H9 (cell line): ENCODE results near the gene CCDC102A. TPM values are rescaled to one million over a fixed set of nuclear protein-coding genes. Genes with fewer than 3 reads are reported as not detected.

Source experiments
- DNase-seq: peaks from one replicate; pipeline ENCODE4 v3.0.0-alpha.2; 2017
- H2AFZ ChIP-seq: one replicate; pipeline ENCODE4 v1.6.1; 2013; ENCODE audit warnings: mild to moderate bottlenecking, low read length, control low read depth, moderate library complexity
- H2AK5ac ChIP-seq: 2 replicates; pipeline ENCODE4 v1.6.1; 2013; ENCODE audit warnings: low read length, control low read depth, mixed read lengths; ENCODE audit not compliant: insufficient read length
- H2BK120ac ChIP-seq: one replicate; pipeline ENCODE4 v1.6.1; 2013; ENCODE audit warnings: low read depth, mild to moderate bottlenecking, low read length, control low read depth, inconsistent platforms; ENCODE audit not compliant: poor library complexity, severe bottlenecking
- H2BK12ac ChIP-seq: 2 replicates; pipeline ENCODE4 v1.6.1; 2013; ENCODE audit warnings: low read length, control low read depth, mixed read lengths, low read depth; ENCODE audit not compliant: insufficient read length
- H2BK15ac ChIP-seq: 2 replicates; pipeline ENCODE4 v1.6.1; 2013; ENCODE audit warnings: low read depth, low read length, control low read depth
- H2BK20ac ChIP-seq: one replicate; pipeline ENCODE4 v1.6.1; 2013; ENCODE audit warnings: low read depth, mild to moderate bottlenecking, low read length, control low read depth, inconsistent platforms; ENCODE audit not compliant: poor library complexity, severe bottlenecking
- H2BK5ac ChIP-seq: 2 replicates; pipeline ENCODE4 v1.6.1; 2013; ENCODE audit warnings: low read length, control low read depth, mixed read lengths; ENCODE audit not compliant: insufficient read length
- H3K14ac ChIP-seq: 2 replicates; pipeline ENCODE4 v1.6.1; 2013; ENCODE audit warnings: low read length, control low read depth; ENCODE audit not compliant: insufficient read depth
- H3K18ac ChIP-seq: 2 replicates; pipeline ENCODE4 v1.6.1; 2013; ENCODE audit warnings: low read depth, mild to moderate bottlenecking, mixed read lengths, low read length, control low read depth; ENCODE audit not compliant: insufficient read length
- H3K23ac ChIP-seq: 2 replicates; pipeline ENCODE4 v1.6.1; 2013; ENCODE audit warnings: low read length, control low read depth, mixed read lengths, low read depth; ENCODE audit not compliant: insufficient read length
- H3K23me2 ChIP-seq: 2 replicates; pipeline ENCODE4 v1.6.1; 2013; ENCODE audit warnings: low read depth, mild to moderate bottlenecking, mixed read lengths, low read length, control low read depth; ENCODE audit not compliant: insufficient read length, poor library complexity, severe bottlenecking
- H3K27ac ChIP-seq: 2 replicates; pipeline ENCODE4 v1.5.1; 2013; ENCODE audit warnings: low read length, control low read depth, mixed read lengths, low read depth; ENCODE audit not compliant: insufficient read length
- H3K27me3 ChIP-seq: 2 replicates; pipeline ENCODE4 v1.6.1; 2013; ENCODE audit warnings: low read length, control low read depth, inconsistent platforms; ENCODE audit not compliant: insufficient read depth
- H3K4ac ChIP-seq: 2 replicates; pipeline ENCODE4 v1.6.1; 2013; ENCODE audit warnings: low read depth, mild to moderate bottlenecking, control low read depth, inconsistent platforms, low read length, moderate library complexity
- H3K4me1 ChIP-seq: 2 replicates; pipeline ENCODE4 v1.6.1; 2013; ENCODE audit warnings: low read length, control low read depth, inconsistent platforms; ENCODE audit not compliant: insufficient read depth
- H3K4me2 ChIP-seq: 2 replicates; pipeline ENCODE4 v1.6.1; 2013; ENCODE audit warnings: low read length, control low read depth, mixed read lengths; ENCODE audit not compliant: insufficient read length, insufficient read depth
- H3K56ac ChIP-seq: 2 replicates; pipeline ENCODE4 v1.6.1; 2013; ENCODE audit warnings: low read depth, mild to moderate bottlenecking, mixed read lengths, low read length, control low read depth; ENCODE audit not compliant: insufficient read length
- H3K79me1 ChIP-seq: 2 replicates; pipeline ENCODE4 v1.6.1; 2013; ENCODE audit warnings: low read depth, mild to moderate bottlenecking, moderate library complexity, low read length, control low read depth, inconsistent platforms; ENCODE audit not compliant: insufficient read depth, poor library complexity, severe bottlenecking
- H3K79me2 ChIP-seq: 2 replicates; pipeline ENCODE4 v1.6.1; 2013; ENCODE audit warnings: low read length, control low read depth, inconsistent platforms; ENCODE audit not compliant: insufficient read depth
- H3K9ac ChIP-seq: 2 replicates; pipeline ENCODE4 v1.6.1; 2013; ENCODE audit warnings: low read length, control low read depth, mixed read lengths; ENCODE audit not compliant: insufficient read length; ENCODE audit errors: extremely low read depth
- H3K9me3 ChIP-seq: one replicate; pipeline ENCODE4 v1.6.1; 2013; ENCODE audit warnings: low read depth, low read length, inconsistent platforms; ENCODE audit not compliant: control insufficient read depth
- H3T11ph ChIP-seq: one replicate; pipeline ENCODE4 v1.6.1; 2013; ENCODE audit warnings: mild to moderate bottlenecking, low read length, control low read depth, inconsistent platforms
- H4K20me1 ChIP-seq: one replicate; pipeline ENCODE4 v1.6.1; 2013; ENCODE audit not compliant: control insufficient read depth, insufficient read length, insufficient read depth
- H4K5ac ChIP-seq: 2 replicates; pipeline ENCODE4 v1.6.1; 2013; ENCODE audit warnings: low read depth, mild to moderate bottlenecking, mixed read lengths, low read length, control low read depth; ENCODE audit not compliant: insufficient read length
- H4K8ac ChIP-seq: replicated peaks from 2 replicates; pipeline ENCODE4 v1.6.1; 2013; ENCODE audit warnings: low read length, control low read depth, mixed read lengths, low read depth; ENCODE audit not compliant: insufficient read length
- H4K91ac ChIP-seq: 2 replicates; pipeline ENCODE4 v1.6.1; 2013; ENCODE audit warnings: low read depth, mild to moderate bottlenecking, moderate library complexity, mixed read lengths, low read length, control low read depth; ENCODE audit not compliant: insufficient read length
- H3K27ac Mint-ChIP-seq, 3 experiments: 2 replicates in 2 of 3; 3 replicates in 1 of 3; pipeline ENCODE4 v1.8.0; 2020 to 2021; ENCODE audit warnings: mixed read lengths in 3 of 3, mild to moderate bottlenecking in 1 of 3, moderate library complexity in 1 of 3
- H3K27me3 Mint-ChIP-seq: 2 replicates; pipeline ENCODE4 v1.8.0; 2021; ENCODE audit warnings: low read depth, mild to moderate bottlenecking, moderate library complexity, mixed read lengths
- H3K36me3 Mint-ChIP-seq, 3 experiments: 2 replicates in 2 of 3; 3 replicates in 1 of 3; pipeline ENCODE4 v1.8.0; 2020 to 2021; ENCODE audit warnings: low read depth in 3 of 3, mixed read lengths in 3 of 3; ENCODE audit not compliant: insufficient read depth in 1 of 3
- H3K4me1 Mint-ChIP-seq, 2 experiments: 2 replicates each; pipeline ENCODE4 v1.8.0; 2020; ENCODE audit warnings: mixed read lengths in 2 of 2
- H3K4me3 Mint-ChIP-seq, 2 experiments: 2 replicates in 1 of 2; 3 replicates in 1 of 2; pipeline ENCODE4 v1.8.0; 2020 to 2021; ENCODE audit warnings: mild to moderate bottlenecking in 2 of 2, mixed read lengths in 2 of 2, moderate library complexity in 1 of 2
- H3K9me3 Mint-ChIP-seq, 2 experiments: 2 replicates in 1 of 2; 3 replicates in 1 of 2; pipeline ENCODE4 v1.8.0; 2020; ENCODE audit warnings: mild to moderate bottlenecking in 2 of 2, mixed read lengths in 2 of 2, moderate library complexity in 1 of 2
- WGBS: extraction: QIAGEN DNeasy Blood & Tissue Kit; methylation state at CpG from one replicate; pipeline ENCODE4 v1.1.7; 2013; ENCODE audit warnings: missing lambda C conversion rate, low lambda C conversion rate, mixed read lengths; ENCODE audit not compliant: insufficient read length; ENCODE audit errors: extremely low coverage; 5-methylcytosine and 5-hydroxymethylcytosine counted together
- total RNA-seq: library from RNA; stranded (reverse); gene quantifications from 2 replicates; pipeline ENCODE4 v1.2.1, GENCODE V29; 2021
- TF ChIP-seq, protein P1 (sequence below): fragments of 200-600 bp; sonication (generic); conservative IDR thresholded peaks from 3 replicates; pipeline ENCODE4 v1.8.0; 2021; ENCODE audit warnings: antibody characterized with exemption, mild to moderate bottlenecking

The CCDC102A gene
- total RNA-seq, 1 experiment from 2014 or later: 8.2 TPM

DNA sequence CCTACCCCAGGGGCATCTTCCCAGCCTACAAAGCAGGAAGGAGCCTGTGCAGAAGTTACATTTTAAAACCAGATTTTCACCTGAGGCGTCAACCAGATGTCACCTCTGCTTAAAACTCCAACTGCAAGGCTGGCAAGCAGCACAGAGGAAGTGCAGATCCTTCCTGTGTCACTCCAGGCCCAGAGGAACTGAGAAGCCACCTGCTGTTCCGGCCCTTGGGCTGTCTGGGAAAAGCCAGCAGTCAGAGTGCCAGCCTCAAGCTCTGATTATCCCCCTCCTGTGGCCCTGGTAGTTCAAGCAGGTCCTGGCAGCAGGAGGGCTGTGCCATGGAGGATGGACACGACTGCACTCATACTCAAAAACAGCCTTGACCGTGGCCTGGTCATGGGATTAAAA is 63.7 kb downstream of the CCDC102A start:
- no peak overlapping the region for H3K23ac ChIP-seq
- H4K8ac ChIP-seq: no peak overlapping the region
- H2AFZ ChIP-seq: no peak overlapping the region
- no peak overlapping the region for H2BK5ac ChIP-seq
- H2BK120ac ChIP-seq: no peak overlapping the region
- no peak overlapping the region for H4K91ac ChIP-seq
- H3K4ac ChIP-seq: no peak overlapping the region
- H2BK15ac ChIP-seq: no peak overlapping the region
- H2AK5ac ChIP-seq: no peak overlapping the region
- H3K56ac ChIP-seq: no peak overlapping the region
- TF ChIP-seq, protein P1, sequence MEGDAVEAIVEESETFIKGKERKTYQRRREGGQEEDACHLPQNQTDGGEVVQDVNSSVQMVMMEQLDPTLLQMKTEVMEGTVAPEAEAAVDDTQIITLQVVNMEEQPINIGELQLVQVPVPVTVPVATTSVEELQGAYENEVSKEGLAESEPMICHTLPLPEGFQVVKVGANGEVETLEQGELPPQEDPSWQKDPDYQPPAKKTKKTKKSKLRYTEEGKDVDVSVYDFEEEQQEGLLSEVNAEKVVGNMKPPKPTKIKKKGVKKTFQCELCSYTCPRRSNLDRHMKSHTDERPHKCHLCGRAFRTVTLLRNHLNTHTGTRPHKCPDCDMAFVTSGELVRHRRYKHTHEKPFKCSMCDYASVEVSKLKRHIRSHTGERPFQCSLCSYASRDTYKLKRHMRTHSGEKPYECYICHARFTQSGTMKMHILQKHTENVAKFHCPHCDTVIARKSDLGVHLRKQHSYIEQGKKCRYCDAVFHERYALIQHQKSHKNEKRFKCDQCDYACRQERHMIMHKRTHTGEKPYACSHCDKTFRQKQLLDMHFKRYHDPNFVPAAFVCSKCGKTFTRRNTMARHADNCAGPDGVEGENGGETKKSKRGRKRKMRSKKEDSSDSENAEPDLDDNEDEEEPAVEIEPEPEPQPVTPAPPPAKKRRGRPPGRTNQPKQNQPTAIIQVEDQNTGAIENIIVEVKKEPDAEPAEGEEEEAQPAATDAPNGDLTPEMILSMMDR: no peak
- H3K9ac ChIP-seq: no peak overlapping the region
- H3K14ac ChIP-seq: no peak overlapping the region
- no peak overlapping the region for H4K5ac ChIP-seq
- no peaks in the 10 kb centered on the region for H3K9me3 ChIP-seq
- no peaks in the 10 kb centered on the region for H3K9me3 Mint-ChIP-seq
- H3K36me3 Mint-ChIP-seq: peaks cover 28 to 50% (median 44%) of the 10 kb centered on the region in 3 experiments
- no peaks in the 10 kb centered on the region for H4K20me1 ChIP-seq
- H3K27me3 Mint-ChIP-seq: no peaks in the 10 kb centered on the region
- H3K27me3 ChIP-seq: no peaks in the 10 kb centered on the region
- H3K23me2 ChIP-seq: no peaks in the 10 kb centered on the region
- H3K4me2 ChIP-seq: no peak overlapping the region
- H3K18ac ChIP-seq: no peak overlapping the region
- peak; percentile 56 for DNase-seq
- H3K27ac ChIP-seq: no peak overlapping the region
- H3K27ac Mint-ChIP-seq: peak overlapping the region in 2 of 3 experiments; percentile 48 to 64; a peak in 3 of 7 replicates
- H3T11ph ChIP-seq: no peak overlapping the region
- no peaks in the 10 kb centered on the region for H3K79me1 ChIP-seq
- WGBS: no CpG with 5 or more reads among the region's 4 CpGs
- H2BK20ac ChIP-seq: no peak overlapping the region
- peaks cover 29 to 43% of the 10 kb centered on the region in 2 experiments for H3K4me1 Mint-ChIP-seq
- H3K79me2 ChIP-seq: no peaks in the 10 kb centered on the region
- H3K4me1 ChIP-seq: peaks cover 17% of the 10 kb centered on the region; the same call in 1 of the 2 replicates
- no peak overlapping the region for H2BK12ac ChIP-seq
- H3K4me3 Mint-ChIP-seq: 0 out of 5 replicates have a peak overlapping the region, but pooled peaks of 1 of the 2 experiments have one; percentile 74
